GM10266 (cell line): ENCODE measurements around the gene NTMT1.

Experiments
- DNase-seq: peaks from one replicate; pipeline ENCODE4 v3.0.0; 2012; ENCODE audit errors: extremely low spot score
- TF ChIP-seq, protein P1 (sequence below): IDR thresholded peaks from 2 replicates; pipeline ENCODE4 v1.5.1; 2012; ENCODE audit warnings: mild to moderate bottlenecking, low read depth; ENCODE audit not compliant: control insufficient read depth, insufficient read depth; ENCODE audit errors: missing control alignments

Gene NTMT1

DNA sequence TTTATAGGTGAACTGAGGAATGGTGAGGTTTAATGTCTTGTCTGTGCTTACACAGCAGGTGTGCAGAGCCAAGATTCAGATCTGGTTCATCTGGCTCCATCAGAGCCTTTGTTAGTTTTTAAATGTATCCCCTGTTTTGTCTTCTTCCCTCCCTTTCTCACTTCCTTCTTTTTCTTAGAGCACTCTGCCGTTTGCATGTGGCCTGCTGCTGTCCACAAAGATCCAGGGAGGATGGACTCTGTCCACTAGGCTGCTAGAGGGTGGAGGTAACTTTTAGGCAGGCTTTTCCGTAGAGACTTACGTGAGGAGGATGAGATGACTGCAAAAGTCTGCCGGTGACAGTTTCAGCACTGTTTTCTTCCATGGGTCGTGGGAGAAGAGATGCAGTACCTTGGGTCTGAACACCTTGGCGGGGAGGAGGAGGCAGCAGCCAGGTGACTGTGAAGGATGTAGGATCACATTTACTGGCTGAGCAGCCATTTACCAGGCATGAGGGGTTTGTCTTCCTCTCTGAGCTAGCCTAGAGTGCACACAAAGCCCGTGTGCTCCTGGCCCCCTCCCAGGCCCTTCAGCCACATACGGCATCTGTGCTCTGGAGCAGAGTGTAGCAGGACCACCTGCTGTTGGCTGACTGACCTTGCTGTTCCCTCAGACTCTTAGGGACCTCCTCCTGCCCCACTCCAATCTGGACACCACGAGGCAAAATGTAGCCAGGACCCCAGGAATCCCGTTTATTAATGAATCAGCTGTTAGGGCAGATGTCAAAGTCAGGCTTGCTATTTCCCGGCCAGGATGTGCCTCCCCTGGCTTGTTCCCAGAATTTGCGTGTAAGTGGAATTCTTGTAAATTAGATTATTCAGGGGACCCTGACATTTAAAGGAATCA lies 1.8 kb downstream of the NTMT1 start:
- no peak for DNase-seq
- TF ChIP-seq, protein P1, sequence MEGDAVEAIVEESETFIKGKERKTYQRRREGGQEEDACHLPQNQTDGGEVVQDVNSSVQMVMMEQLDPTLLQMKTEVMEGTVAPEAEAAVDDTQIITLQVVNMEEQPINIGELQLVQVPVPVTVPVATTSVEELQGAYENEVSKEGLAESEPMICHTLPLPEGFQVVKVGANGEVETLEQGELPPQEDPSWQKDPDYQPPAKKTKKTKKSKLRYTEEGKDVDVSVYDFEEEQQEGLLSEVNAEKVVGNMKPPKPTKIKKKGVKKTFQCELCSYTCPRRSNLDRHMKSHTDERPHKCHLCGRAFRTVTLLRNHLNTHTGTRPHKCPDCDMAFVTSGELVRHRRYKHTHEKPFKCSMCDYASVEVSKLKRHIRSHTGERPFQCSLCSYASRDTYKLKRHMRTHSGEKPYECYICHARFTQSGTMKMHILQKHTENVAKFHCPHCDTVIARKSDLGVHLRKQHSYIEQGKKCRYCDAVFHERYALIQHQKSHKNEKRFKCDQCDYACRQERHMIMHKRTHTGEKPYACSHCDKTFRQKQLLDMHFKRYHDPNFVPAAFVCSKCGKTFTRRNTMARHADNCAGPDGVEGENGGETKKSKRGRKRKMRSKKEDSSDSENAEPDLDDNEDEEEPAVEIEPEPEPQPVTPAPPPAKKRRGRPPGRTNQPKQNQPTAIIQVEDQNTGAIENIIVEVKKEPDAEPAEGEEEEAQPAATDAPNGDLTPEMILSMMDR: no peak

DNA sequence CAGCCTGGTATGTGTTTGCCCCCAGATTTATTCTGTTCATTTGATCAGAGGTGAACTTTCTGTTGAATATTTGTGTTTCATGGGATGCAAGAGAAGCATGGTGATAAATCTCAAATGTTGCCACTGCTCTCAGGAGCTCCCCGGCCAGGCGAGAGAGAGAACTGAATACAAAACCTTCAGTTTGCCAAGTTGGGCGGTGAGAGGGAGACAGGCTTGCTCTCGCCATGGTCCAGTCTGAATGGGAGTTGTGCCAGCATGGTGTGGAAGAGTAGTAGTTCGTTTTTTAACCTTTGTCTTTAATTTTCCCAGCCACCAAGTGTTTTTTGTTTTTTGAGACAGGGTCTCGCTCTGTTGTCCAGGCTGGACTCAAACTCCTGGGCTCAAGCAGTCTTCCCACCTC lies 2.7 kb downstream of the NTMT1 start:
- TF ChIP-seq, protein P1: no peak
- no peak for DNase-seq

DNA sequence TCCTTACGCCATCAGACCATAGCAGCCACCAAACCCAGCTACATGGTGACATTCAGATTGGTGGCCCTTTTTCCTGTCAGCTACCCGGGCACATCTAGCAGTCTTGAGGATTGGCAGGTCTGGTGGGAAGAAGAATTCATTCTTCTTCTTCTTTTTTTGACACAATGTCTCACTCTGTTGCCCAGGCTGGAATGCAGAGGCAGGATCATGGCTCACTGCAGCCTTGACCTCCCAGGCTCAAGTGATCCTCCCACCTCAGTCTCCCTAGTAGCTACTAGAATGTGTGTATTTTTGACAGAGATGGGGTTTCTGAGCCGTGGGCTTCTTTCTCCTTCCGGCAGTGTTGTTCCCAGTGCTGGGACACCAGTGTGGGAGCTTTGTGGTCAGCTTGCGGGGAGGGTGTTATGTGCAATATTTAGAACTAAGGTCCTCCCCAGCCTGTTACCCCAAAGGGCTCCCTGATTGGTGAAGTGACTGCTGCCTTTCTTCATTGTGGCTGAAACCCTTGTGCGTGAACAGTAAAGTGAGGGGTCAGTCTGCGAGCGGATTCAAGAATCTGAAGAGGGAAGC lies 3.4 kb downstream of the NTMT1 start:
- TF ChIP-seq, protein P1: no peak
- no peak for DNase-seq

DNA sequence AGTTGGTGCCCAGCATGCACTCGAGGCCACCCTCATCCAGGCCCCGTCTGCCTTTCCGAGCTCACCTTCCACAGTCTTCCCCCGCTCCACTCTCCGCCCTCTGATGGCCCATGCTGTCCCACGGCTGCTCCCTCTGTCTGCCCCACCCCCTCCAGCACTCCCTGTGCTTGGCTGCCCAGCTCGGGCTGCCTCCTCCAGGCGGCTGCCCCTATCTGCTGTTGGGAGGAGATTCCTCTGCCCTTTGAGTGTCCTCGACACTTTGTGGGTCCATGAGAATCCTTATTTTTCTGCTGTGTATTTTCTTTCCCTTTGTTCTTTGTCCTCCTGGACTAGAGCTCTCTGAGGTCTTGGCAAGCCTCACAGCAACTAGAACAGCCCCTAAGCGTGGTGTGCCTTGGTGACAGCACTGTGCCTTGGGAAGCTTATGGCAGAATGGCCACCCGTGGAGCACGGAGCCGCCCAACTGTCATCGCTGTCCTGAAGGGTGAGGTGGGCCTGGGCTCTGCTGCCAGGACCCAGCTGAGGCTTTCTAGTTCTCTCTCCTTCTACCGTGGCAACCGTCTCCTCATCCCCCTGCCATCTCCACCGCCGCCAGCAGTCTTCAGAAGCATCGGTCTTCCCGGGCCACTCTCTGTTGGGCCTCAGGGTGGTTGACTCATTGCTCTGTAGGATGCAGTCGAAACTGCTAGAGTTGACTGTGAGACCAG lies 5.2 kb downstream of the NTMT1 start:
- TF ChIP-seq, protein P1: no peak
- DNase-seq: no peak

DNA sequence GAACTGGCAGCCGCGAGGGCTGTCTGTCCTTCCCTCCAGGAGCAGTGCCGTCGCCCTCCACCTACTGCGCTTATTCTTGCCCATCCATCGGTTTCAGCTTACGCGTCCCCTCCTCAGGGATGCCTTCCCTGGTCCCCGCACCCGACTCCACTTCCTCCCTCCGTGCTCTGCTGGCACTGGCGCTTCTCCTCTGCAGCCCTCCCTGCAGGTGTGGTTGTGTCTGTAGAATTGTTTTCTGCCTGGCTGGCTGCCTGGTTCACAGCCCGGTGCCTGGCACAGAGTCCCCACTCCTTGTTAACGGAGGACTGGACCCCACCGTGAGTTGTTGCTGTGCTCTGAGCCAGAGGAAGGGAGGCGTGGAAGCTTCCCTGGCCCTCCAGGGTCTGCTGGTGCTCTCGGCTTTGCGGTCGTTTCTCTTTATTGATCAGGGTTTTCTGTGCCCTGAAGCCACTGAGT lies 5.7 kb downstream of the NTMT1 start:
- TF ChIP-seq, protein P1: no peak
- DNase-seq: no peak

DNA sequence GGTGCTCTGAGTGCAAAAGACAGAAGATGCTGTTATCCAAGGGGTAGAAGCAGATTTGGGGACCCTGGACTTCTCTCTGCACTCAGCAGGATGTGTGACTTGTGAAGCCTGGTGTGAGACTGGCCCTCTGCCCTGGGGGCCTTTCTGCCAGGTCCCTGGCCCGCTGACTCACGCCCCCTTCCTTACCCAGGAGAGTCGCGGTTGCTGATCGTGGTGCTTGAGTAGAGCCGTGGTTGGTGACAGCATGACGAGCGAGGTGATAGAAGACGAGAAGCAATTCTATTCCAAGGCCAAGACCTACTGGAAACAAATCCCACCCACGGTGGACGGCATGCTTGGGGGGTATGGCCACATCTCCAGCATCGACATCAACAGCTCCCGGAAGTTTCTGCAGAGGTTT lies 6.5 kb downstream of the NTMT1 start:
- no peak for DNase-seq
- TF ChIP-seq, protein P1: no peak

DNA sequence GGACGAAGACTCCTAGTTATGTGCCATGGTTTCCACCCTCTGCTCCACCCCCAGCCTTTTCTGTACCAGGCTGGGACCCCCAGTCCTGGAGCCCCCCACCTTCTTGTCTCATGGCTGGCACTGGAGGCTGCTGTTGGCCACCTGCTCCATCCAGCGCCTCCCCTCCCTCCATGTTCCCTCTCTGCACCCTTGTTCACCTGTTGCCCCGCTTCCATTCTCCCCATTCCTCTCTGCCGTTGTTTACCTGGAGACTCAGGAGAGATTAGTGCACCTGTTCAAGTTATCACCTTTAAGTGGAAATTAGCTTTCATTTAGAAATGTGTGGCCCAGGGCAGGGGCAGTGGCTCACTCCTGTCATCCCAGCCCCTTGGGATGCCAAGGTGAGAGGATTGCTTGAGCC lies 7.2 kb downstream of the NTMT1 start:
- no peak for DNase-seq
- TF ChIP-seq, protein P1: no peak
